Sigmoid colon (tissue), 4 donors: ENCODE data around the gene NCLN.

ENCODE experiments used
- POLR2A ChIP-seq, 2 donors: fragments of 450-650 bp; IDR thresholded peaks; one replicate each; pipeline ENCODE4 v1.6.1; 2016; ENCODE audit warnings: antibody characterized with exemption in 2 of 2, mild to moderate bottlenecking in 2 of 2, moderate library complexity in 2 of 2
- POLR2AphosphoS5 ChIP-seq, 4 donors: sonication (generic); formaldehyde crosslinking; IDR thresholded peaks; one replicate each; pipeline ENCODE4 v1.6.1; 2017; ENCODE audit warnings: antibody characterized with exemption in 4 of 4
- TF ChIP-seq, protein P1 (sequence below), 4 experiments: fragments of 450-650 bp in 3 of 4; fragments of 200-600 bp in 1 of 4; IDR thresholded peaks; one replicate each; pipeline ENCODE4 v1.5.1; 2016 to 2019; ENCODE audit warnings: antibody characterized with exemption in 4 of 4, mild to moderate bottlenecking in 3 of 4, moderate library complexity in 2 of 4

DNA sequence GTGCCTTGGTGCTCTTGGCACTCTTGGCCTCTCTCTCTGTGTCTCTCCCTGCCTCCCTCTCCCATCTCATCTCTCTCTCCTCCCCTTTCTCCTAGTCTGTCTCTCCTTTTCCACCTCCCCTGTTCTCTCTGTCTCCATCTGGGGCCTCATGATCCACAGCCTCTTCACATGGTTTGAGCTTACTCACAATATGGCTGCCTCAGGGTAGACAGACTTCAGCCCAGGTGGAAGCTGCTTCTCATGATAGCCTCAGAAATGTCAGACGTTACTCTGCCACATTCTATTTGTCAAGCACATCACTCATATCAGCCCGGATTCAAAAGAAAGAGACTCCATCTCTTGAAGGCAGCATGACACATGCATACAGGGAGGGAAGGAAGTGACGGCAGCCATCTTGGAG lies 25.5 kb upstream of the NCLN start:
- TF ChIP-seq, protein P1, sequence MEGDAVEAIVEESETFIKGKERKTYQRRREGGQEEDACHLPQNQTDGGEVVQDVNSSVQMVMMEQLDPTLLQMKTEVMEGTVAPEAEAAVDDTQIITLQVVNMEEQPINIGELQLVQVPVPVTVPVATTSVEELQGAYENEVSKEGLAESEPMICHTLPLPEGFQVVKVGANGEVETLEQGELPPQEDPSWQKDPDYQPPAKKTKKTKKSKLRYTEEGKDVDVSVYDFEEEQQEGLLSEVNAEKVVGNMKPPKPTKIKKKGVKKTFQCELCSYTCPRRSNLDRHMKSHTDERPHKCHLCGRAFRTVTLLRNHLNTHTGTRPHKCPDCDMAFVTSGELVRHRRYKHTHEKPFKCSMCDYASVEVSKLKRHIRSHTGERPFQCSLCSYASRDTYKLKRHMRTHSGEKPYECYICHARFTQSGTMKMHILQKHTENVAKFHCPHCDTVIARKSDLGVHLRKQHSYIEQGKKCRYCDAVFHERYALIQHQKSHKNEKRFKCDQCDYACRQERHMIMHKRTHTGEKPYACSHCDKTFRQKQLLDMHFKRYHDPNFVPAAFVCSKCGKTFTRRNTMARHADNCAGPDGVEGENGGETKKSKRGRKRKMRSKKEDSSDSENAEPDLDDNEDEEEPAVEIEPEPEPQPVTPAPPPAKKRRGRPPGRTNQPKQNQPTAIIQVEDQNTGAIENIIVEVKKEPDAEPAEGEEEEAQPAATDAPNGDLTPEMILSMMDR (IDR thresholded peaks at IDR 0.05) = no peak
- TF ChIP-seq POLR2A (IDR thresholded peaks at IDR 0.05) (no peak), POLR2AphosphoS5 (IDR thresholded peaks at IDR 0.05) (no peak)
